Astrocyte (in vitro differentiated cells and primary cell): ENCODE data around the gene F13A1. TPM values are rescaled to one million over a fixed set of nuclear protein-coding genes. Genes with fewer than 3 reads are reported as not detected.

ENCODE experiments used
- DNase-seq: peaks from one replicate; pipeline ENCODE4 v3.0.0-alpha.2; 2010; ENCODE audit warnings: low read depth
- FAIRE-seq: peaks from 2 replicates; lab custom pipeline; 2011; peaks lifted over from hg19 to GRCh38; lab: Jason Lieb, UNC
- H2AFZ ChIP-seq: 2 replicates; pipeline ENCODE4 v1.6.0; 2012; ENCODE audit warnings: low read depth, low read length, inconsistent platforms
- H3K27ac ChIP-seq: 2 replicates; pipeline ENCODE4 v1.5.1; 2011; ENCODE audit warnings: low read depth, low read length, inconsistent platforms
- H3K27me3 ChIP-seq: 2 replicates; pipeline ENCODE4 v1.6.0; 2011; ENCODE audit warnings: low read length, inconsistent platforms; ENCODE audit not compliant: insufficient read depth
- H3K36me3 ChIP-seq: 2 replicates; pipeline ENCODE4 v1.5.1; 2011; ENCODE audit warnings: low read length, inconsistent platforms; ENCODE audit not compliant: insufficient read depth
- H3K4me1 ChIP-seq: 2 replicates; pipeline ENCODE4 v1.5.1; 2011; ENCODE audit warnings: low read length, inconsistent platforms; ENCODE audit not compliant: insufficient read depth
- H3K4me2 ChIP-seq: 2 replicates; pipeline ENCODE4 v1.6.0; 2012; ENCODE audit warnings: low read length, inconsistent platforms
- H3K4me3 ChIP-seq: 2 replicates; pipeline ENCODE4 v1.5.1; 2011; ENCODE audit warnings: low read depth, mild to moderate bottlenecking, low read length, inconsistent platforms; ENCODE audit not compliant: insufficient read depth
- H3K79me2 ChIP-seq: 2 replicates; pipeline ENCODE4 v1.6.0; 2012; ENCODE audit warnings: mild to moderate bottlenecking, low read length, inconsistent platforms; ENCODE audit not compliant: insufficient read depth
- H3K9ac ChIP-seq: 2 replicates; pipeline ENCODE4 v1.6.0; 2012; ENCODE audit warnings: mild to moderate bottlenecking, low read length, inconsistent platforms
- H3K9me3 ChIP-seq: 2 replicates; pipeline ENCODE4 v1.5.1; 2012; ENCODE audit warnings: low read depth, mild to moderate bottlenecking, low read length, inconsistent platforms; ENCODE audit not compliant: insufficient read depth
- H4K20me1 ChIP-seq: 2 replicates; pipeline ENCODE4 v1.6.0; 2012; ENCODE audit warnings: low read length, inconsistent platforms; ENCODE audit not compliant: insufficient read depth
- H3K27ac Mint-ChIP-seq: one replicate; pipeline ENCODE4 v1.8.0; 2021; ENCODE audit warnings: mild to moderate bottlenecking, mixed read lengths; ENCODE audit not compliant: unreplicated experiment
- H3K27me3 Mint-ChIP-seq: one replicate; pipeline ENCODE4 v1.8.0; 2021; ENCODE audit warnings: low read depth, mixed read lengths; ENCODE audit not compliant: unreplicated experiment
- H3K36me3 Mint-ChIP-seq: one replicate; pipeline ENCODE4 v1.8.0; 2021; ENCODE audit warnings: low read depth, mixed read lengths; ENCODE audit not compliant: unreplicated experiment
- H3K4me1 Mint-ChIP-seq: one replicate; pipeline ENCODE4 v1.8.0; 2021; ENCODE audit warnings: low read depth, mixed read lengths; ENCODE audit not compliant: unreplicated experiment
- H3K4me3 Mint-ChIP-seq: one replicate; pipeline ENCODE4 v1.8.0; 2021; ENCODE audit warnings: mild to moderate bottlenecking, moderate library complexity, mixed read lengths; ENCODE audit not compliant: unreplicated experiment
- H3K9me3 Mint-ChIP-seq: one replicate; pipeline ENCODE4 v1.8.0; 2021; ENCODE audit warnings: mild to moderate bottlenecking, mixed read lengths; ENCODE audit not compliant: unreplicated experiment
- EZH2 ChIP-seq: IDR thresholded peaks from 2 replicates; pipeline ENCODE4 v1.6.1; 2012; ENCODE audit warnings: mild to moderate bottlenecking, low read length, inconsistent platforms; ENCODE audit not compliant: insufficient read depth
- total RNA-seq: library from RNA; stranded (reverse); gene quantifications from 2 replicates; pipeline ENCODE4 v1.2.1, GENCODE V29; 2021
- TF ChIP-seq, protein P1 (sequence below): IDR thresholded peaks from 2 replicates; pipeline ENCODE4 v1.5.1; 2011; ENCODE audit warnings: low read depth, mild to moderate bottlenecking, inconsistent platforms, low read length, moderate library complexity; ENCODE audit not compliant: insufficient read depth

F13A1 gene
- total RNA-seq, 1 donor from 2014 or later, result 10.1 TPM

DNA sequence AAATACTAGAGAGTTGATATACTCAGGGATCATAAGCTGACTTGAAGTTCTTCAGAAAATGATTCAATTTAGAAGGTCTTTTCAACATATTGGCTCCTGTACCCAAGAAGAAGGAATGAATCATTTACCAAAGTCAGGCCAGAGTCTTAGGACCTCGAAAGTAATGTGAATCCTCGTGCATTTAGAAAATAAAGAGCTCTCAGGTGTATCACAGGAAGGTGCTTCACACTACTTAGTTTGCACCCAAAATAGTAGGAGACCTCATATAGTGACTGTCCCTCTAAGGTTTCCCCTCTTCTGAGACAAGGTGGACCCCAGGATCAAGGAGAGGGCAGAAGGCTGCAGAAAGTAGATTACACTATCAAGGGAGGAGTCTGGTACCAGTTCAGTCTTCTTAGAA, 71.8 kb downstream of the F13A1 start:
- no peak for FAIRE-seq
- Mint-ChIP-seq H3K27me3 (peaks cover 10% of the 10 kb centered on the region), H3K36me3 (no peaks in the 10 kb centered on the region), H3K27ac (no peak overlapping the region), H3K4me3 (no peak overlapping the region), H3K4me1 (peaks cover 14% of the 10 kb centered on the region), H3K9me3 (no peaks in the 10 kb centered on the region)
- Histone ChIP-seq H3K4me1 (no peaks in the 10 kb centered on the region), H4K20me1 (no peaks in the 10 kb centered on the region), H3K9ac (no peak overlapping the region), H2AFZ (no peak overlapping the region), H3K79me2 (no peaks in the 10 kb centered on the region), H3K4me3 (no peak overlapping the region), H3K9me3 (no peaks in the 10 kb centered on the region), H3K27me3 (no peaks in the 10 kb centered on the region), H3K4me2 (no peak overlapping the region), H3K36me3 (no peaks in the 10 kb centered on the region), H3K27ac (no peak overlapping the region)
- no peak for DNase-seq
- TF ChIP-seq, protein P1, sequence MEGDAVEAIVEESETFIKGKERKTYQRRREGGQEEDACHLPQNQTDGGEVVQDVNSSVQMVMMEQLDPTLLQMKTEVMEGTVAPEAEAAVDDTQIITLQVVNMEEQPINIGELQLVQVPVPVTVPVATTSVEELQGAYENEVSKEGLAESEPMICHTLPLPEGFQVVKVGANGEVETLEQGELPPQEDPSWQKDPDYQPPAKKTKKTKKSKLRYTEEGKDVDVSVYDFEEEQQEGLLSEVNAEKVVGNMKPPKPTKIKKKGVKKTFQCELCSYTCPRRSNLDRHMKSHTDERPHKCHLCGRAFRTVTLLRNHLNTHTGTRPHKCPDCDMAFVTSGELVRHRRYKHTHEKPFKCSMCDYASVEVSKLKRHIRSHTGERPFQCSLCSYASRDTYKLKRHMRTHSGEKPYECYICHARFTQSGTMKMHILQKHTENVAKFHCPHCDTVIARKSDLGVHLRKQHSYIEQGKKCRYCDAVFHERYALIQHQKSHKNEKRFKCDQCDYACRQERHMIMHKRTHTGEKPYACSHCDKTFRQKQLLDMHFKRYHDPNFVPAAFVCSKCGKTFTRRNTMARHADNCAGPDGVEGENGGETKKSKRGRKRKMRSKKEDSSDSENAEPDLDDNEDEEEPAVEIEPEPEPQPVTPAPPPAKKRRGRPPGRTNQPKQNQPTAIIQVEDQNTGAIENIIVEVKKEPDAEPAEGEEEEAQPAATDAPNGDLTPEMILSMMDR, result no peak
- no peak for TF ChIP-seq EZH2

DNA sequence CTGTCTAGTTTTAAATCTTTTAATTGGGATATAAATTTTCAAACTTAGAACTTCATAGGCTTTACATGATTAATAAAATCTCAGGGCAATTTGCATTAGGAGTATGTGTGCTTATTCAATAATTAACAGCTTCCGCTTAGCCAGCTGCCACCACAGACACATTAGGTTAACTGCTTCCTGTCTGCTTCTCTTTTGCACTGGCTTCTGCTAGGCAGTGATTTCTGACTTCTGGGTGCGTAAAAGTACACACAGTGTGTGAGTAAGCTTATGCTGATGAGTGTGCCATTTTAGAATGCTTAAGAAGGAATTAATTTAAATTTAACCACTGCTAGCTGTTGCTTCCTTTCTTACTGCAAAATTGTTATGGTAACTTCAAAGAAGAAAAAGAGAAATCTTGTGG, 73.9 kb downstream of the F13A1 start:
- Mint-ChIP-seq H3K4me1 (peaks cover 7% of the 10 kb centered on the region), H3K36me3 (no peaks in the 10 kb centered on the region), H3K4me3 (no peak overlapping the region), H3K27me3 (peaks cover 10% of the 10 kb centered on the region), H3K9me3 (no peaks in the 10 kb centered on the region), H3K27ac (no peak overlapping the region)
- Histone ChIP-seq H3K79me2 (no peaks in the 10 kb centered on the region), H3K4me1 (no peaks in the 10 kb centered on the region), H3K27me3 (no peaks in the 10 kb centered on the region), H3K9ac (no peak overlapping the region), H3K4me3 (no peak overlapping the region), H3K4me2 (no peak overlapping the region), H3K9me3 (no peaks in the 10 kb centered on the region), H3K27ac (no peak overlapping the region), H3K36me3 (no peaks in the 10 kb centered on the region), H2AFZ (no peak overlapping the region), H4K20me1 (no peaks in the 10 kb centered on the region)
- FAIRE-seq (no peak), DNase-seq (no peak)
- no peak for TF ChIP-seq EZH2
- TF ChIP-seq, protein P1, result no peak

GRCh38 chr6:6244624-6245023, 75.8 kb downstream of the F13A1 start:
- Histone ChIP-seq H3K4me2 (no peak overlapping the region), H3K4me1 (no peaks in the 10 kb centered on the region), H3K9ac (no peak overlapping the region), H3K27ac (no peak overlapping the region), H2AFZ (no peak overlapping the region), H4K20me1 (no peaks in the 10 kb centered on the region), H3K79me2 (no peaks in the 10 kb centered on the region), H3K27me3 (no peaks in the 10 kb centered on the region), H3K9me3 (no peaks in the 10 kb centered on the region), H3K36me3 (no peaks in the 10 kb centered on the region), H3K4me3 (no peak overlapping the region)
- H3K36me3 Mint-ChIP-seq, result no peaks in the 10 kb centered on the region
- TF ChIP-seq, protein P1, result no peak
- no peak for TF ChIP-seq EZH2
- no peaks in the 10 kb centered on the region for H3K9me3 Mint-ChIP-seq
- H3K27ac Mint-ChIP-seq, result no peak overlapping the region
- no peak for DNase-seq
- no peak for FAIRE-seq
- H3K27me3 Mint-ChIP-seq, result peaks cover 12% of the 10 kb centered on the region
- H3K4me3 Mint-ChIP-seq, result no peak overlapping the region
- peaks cover 5% of the 10 kb centered on the region for H3K4me1 Mint-ChIP-seq
